ENCODE data around the gene CKM. TPM values are rescaled to one million over a fixed set of nuclear protein-coding genes. Genes with fewer than 3 reads are reported as not detected.

CKM gene
- total RNA-seq, 1 experiment from 2014 or later = not detected

GRCh38 chr19:45345506-45345860, 22.8 kb upstream of the CKM start:
- no peaks in the 10 kb centered on the region for H3K4me1 Mint-ChIP-seq (ENCODE audit: low read depth, unreplicated experiment)
- no peak overlapping the region for H3K27ac Mint-ChIP-seq (ENCODE audit: unreplicated experiment)
- no peaks in the 10 kb centered on the region for H3K9me3 Mint-ChIP-seq (ENCODE audit: low read depth, unreplicated experiment)
- no TSS peak for BruUV-seq (replicated peaks)
- peak overlapping the region; percentile 2 for H3K4me3 Mint-ChIP-seq (ENCODE audit: low read depth, unreplicated experiment)
- TF ChIP-seq, protein P1, sequence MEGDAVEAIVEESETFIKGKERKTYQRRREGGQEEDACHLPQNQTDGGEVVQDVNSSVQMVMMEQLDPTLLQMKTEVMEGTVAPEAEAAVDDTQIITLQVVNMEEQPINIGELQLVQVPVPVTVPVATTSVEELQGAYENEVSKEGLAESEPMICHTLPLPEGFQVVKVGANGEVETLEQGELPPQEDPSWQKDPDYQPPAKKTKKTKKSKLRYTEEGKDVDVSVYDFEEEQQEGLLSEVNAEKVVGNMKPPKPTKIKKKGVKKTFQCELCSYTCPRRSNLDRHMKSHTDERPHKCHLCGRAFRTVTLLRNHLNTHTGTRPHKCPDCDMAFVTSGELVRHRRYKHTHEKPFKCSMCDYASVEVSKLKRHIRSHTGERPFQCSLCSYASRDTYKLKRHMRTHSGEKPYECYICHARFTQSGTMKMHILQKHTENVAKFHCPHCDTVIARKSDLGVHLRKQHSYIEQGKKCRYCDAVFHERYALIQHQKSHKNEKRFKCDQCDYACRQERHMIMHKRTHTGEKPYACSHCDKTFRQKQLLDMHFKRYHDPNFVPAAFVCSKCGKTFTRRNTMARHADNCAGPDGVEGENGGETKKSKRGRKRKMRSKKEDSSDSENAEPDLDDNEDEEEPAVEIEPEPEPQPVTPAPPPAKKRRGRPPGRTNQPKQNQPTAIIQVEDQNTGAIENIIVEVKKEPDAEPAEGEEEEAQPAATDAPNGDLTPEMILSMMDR (IDR thresholded peaks at IDR 0.05; ENCODE audit: unreplicated experiment) = no peak
- intact Hi-C loops (cut with micrococcal nuclease; ENCODE audit: unreplicated experiment) = no loop called here
- CTCF ChIA-PET = no interaction called here
- no peak for DNase-seq
- H3K36me3 Mint-ChIP-seq (ENCODE audit: insufficient read depth, unreplicated experiment) = peaks cover 33% of the 10 kb centered on the region
- no peaks in the 10 kb centered on the region for H3K27me3 Mint-ChIP-seq (ENCODE audit: unreplicated experiment)

DNA sequence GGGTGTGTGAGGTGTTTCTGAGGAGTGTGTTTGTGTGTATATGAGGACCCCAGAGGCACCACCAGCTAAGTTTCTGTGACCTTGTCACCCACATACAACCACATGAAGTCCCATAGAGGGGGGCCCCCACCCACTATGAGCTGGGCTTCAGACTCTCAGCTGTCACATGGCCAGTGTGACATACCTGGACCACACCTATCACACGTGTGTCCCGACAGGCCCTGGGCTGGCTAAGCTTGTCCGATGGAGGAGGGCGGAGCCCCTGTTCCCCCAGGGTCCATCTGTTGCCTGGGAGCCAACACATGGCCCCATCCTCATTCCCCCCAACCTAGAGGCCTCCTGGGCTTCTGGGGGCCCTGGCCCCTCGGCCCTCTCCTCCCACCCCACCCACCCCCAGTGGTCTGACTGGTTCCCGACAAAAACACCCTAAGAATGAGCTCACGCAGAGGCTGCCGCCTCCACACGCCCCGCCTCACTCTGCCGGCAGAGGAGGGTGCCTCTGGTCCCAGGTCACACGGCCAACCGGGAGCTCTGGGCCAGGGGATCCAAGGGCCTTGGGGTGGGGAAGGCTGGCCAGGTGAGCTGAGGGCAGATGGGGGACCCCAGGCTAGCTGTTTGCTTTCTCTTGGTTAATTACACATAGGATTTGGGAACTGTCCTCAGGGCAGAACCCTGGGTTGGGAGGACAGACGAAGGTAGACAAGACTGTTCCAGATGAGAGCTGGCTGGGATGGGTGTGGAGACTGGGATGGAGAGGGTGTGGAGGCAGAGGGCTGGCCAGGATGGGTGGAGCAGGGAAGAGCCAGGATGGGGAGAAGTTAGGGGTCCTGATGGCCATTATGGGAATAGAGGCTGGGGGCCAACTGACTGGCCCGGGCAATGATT, 22.2 kb upstream of the CKM start:
- CTCF ChIA-PET = interaction anchor here (0.6 kb wide), 4 partner anchors 18 to 346 kb away, joined by 3 to 4 read pairs (median 4); no protein-coding TSS in a partner anchor

DNA sequence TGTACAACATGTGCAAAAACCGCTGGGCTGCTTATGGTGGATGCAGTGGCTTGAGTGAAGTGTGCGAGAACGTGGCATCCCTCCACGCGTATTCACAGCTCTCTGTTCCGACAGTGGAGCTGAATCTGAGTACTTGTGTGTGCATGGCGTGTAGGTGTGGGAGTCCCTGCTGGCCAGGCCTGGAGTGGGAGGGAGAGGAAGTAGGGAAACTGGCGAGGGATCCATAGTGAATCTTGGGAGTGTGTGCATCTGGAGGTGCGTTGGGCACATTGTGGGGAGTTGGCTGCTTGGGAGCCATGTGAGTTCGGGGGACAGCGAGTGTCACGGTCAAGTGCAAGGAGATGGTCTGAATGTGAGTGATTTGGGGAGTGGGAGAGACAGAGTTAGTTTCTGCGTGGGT, 20.2 kb upstream of the CKM start:
- no TSS peak for BruUV-seq (replicated peaks)
- Mint-ChIP-seq H3K9me3 (ENCODE audit: low read depth, unreplicated experiment) (no peaks in the 10 kb centered on the region), H3K27ac (ENCODE audit: unreplicated experiment) (no peak overlapping the region), H3K36me3 (ENCODE audit: insufficient read depth, unreplicated experiment) (peaks cover 26% of the 10 kb centered on the region), H3K27me3 (ENCODE audit: unreplicated experiment) (no peaks in the 10 kb centered on the region), H3K4me1 (ENCODE audit: low read depth, unreplicated experiment) (no peaks in the 10 kb centered on the region), H3K4me3 (ENCODE audit: low read depth, unreplicated experiment) (no peak overlapping the region)
- intact Hi-C loops (cut with micrococcal nuclease; ENCODE audit: unreplicated experiment) = no loop called here
- no peak for DNase-seq
- TF ChIP-seq, protein P1 (IDR thresholded peaks at IDR 0.05; ENCODE audit: unreplicated experiment) = no peak
- CTCF ChIA-PET = no interaction called here

More for the DNA sequence above, 22.2 kb upstream of the CKM start:
- no peaks in the 10 kb centered on the region for H3K4me1 Mint-ChIP-seq (ENCODE audit: low read depth, unreplicated experiment)
- no peaks in the 10 kb centered on the region for H3K27me3 Mint-ChIP-seq (ENCODE audit: unreplicated experiment)
- H3K36me3 Mint-ChIP-seq (ENCODE audit: insufficient read depth, unreplicated experiment) = peaks cover 39% of the 10 kb centered on the region
- intact Hi-C loops (cut with micrococcal nuclease; ENCODE audit: unreplicated experiment) = no loop called here
- peak overlapping the region; percentile 2 for H3K4me3 Mint-ChIP-seq (ENCODE audit: low read depth, unreplicated experiment)
- no peak overlapping the region for H3K27ac Mint-ChIP-seq (ENCODE audit: unreplicated experiment)
- BruUV-seq (replicated peaks) = no TSS peak
- TF ChIP-seq, protein P1 (IDR thresholded peaks at IDR 0.05; ENCODE audit: unreplicated experiment) = no peak
- DNase-seq = no peak
- H3K9me3 Mint-ChIP-seq (ENCODE audit: low read depth, unreplicated experiment) = no peaks in the 10 kb centered on the region

DNA sequence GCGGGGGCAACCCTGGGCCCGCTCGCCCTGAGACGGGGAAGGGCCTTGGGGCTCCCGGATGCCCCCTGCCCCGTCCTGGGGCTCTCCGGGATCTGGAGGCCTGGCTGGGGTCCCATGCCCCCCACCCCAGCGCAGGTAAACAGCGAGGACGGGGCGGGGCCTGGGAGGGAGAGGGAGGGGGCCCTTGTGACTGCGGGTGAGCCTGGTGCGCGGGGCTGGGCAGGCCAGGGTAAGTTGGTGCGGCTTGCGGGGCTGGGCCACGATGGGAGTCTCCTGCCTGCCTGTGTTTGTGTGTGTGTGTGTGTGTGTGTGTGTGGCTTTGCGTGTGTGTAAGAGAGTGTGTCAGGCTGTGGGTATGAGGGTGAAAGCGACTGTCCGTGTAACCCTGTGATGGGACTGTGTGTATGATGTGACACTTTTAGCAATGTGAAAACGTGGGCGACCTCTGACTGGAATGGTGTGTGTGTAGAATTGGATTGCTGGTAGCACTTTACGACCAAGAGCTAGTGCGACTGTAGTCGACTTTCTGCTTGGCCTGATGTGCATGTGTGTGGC, 18.3 kb upstream of the CKM start:
- CTCF ChIA-PET = no interaction called here
- no peaks in the 10 kb centered on the region for H3K9me3 Mint-ChIP-seq (ENCODE audit: low read depth, unreplicated experiment)
- intact Hi-C loops (cut with micrococcal nuclease; ENCODE audit: unreplicated experiment) = no loop called here
- H3K36me3 Mint-ChIP-seq (ENCODE audit: insufficient read depth, unreplicated experiment) = peaks cover 19% of the 10 kb centered on the region
- no TSS peak for BruUV-seq (replicated peaks)
- TF ChIP-seq, protein P1 (IDR thresholded peaks at IDR 0.05; ENCODE audit: unreplicated experiment) = no peak
- no peak overlapping the region for H3K27ac Mint-ChIP-seq (ENCODE audit: unreplicated experiment)
- peak; percentile 31 for DNase-seq
- no peaks in the 10 kb centered on the region for H3K27me3 Mint-ChIP-seq (ENCODE audit: unreplicated experiment)
- H3K4me1 Mint-ChIP-seq (ENCODE audit: low read depth, unreplicated experiment) = no peaks in the 10 kb centered on the region
- no peak overlapping the region for H3K4me3 Mint-ChIP-seq (ENCODE audit: low read depth, unreplicated experiment)

All from Calu3 (cell line).